ENCODE data around the gene KCND3.
A peak's percentile ranks its signal among the peaks of the same experiment; 100 is the strongest.
"Not testable (repeated sequence)": the region's sequence is repeated elsewhere in the genome, so short reads cannot be mapped to it uniquely, and the experiment has no call there.

Gene KCND3

GRCh38 chr1:111743679-111744101 lies 245.8 kb downstream of the KCND3 start:
- peak; percentile 89 for DNase-seq (ENCODE audit: low read depth)

GRCh38 chr1:111742938-111743549 lies 246.4 kb downstream of the KCND3 start:
- no peak for DNase-seq (ENCODE audit: low read depth)

GRCh38 chr1:111742292-111742691 lies 247.2 kb downstream of the KCND3 start:
- DNase-seq (ENCODE audit: low read depth) = not testable (repeated sequence)

GRCh38 chr1:111739925-111740765 lies 249.3 kb downstream of the KCND3 start:
- DNase-seq (ENCODE audit: low read depth) = peak; percentile 52

DNA sequence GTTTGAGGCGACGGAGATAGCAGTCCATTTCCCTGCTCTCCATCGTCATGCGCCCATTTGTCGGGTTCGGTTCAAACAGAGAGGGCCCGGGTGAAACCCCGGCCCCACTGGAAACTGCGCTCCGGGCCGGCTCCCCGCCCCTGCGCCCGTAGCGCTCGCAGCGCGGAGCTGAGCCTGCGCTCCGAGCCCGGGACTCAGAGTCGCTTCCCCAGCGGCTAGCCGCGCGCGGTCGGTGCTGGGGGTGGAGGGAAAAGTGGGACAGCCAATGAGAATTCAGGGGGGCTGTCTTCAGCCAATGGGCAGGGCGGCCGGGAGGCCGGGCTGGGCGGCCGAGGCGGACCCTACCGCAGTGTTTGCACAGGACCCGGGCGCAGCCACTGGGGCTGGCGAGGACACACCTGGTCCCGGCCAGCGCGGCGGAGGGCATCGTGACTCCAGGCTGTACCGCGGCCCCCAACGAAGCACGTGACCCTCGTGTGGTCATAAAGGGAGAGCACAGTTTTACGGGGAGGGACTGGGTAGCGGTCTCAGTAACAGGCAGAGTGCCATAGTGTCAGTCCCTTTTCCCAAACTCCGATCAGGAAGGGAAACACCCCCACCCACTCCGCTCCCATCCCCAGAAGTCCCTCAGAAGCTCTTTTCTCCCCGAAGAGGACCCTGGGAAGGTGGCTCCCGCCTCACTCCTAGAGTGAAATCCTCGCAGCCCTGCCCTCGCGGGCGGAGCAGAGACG lies 250.1 kb downstream of the KCND3 start, which contains the start of gene INKA2:
INKA2 (minus strand) TSS at position 202 of the 731 bp plus-strand sequence; CDS start at position 49, 153 bp downstream.
- DNase-seq (ENCODE audit: low read depth) = peak; percentile 72

DNA sequence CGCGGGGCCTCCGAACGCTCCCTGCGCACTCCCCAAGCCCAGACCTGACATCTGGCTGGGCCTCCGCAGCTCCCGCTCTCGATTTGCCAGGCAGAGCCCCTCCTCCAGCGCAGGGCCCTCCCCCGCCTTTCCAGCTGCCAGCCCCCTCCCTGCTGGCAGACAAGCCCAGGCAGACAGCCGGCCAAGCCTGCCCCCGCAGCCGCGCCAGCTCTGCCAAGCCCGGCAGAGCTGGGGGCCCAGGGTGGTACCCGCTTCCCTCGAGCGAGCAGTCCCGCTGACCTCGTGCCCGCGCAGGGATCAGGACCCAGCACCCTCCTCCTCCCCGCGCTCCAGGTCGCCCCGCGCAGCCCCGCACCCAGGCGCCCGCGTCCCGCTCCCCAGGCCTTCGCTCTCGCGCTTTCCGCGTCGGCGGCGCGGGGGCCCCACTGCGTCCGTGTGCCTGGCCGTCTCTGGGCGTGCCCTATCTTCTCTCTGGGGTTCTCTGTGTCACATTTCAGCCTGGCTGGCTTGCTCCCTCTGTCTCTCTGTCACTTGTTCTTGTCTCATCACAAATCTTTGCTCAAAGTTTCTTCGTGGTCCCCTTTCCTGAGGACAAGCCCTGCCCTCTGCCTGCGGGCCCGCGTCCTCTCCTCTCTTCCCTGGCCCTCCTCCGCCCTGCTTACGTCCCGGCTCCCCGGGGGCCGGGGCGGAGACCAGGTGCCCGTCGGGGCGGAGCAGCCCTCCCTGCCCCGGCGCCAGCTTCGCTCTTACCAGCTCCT lies 250.9 kb downstream of the KCND3 start:
- peak; percentile 65 for DNase-seq (ENCODE audit: low read depth)

GRCh38 chr1:111738133-111738435 lies 251.4 kb downstream of the KCND3 start:
- DNase-seq (ENCODE audit: low read depth) = no peak

GRCh38 chr1:111737216-111738132 lies 252.0 kb downstream of the KCND3 start:
- DNase-seq (ENCODE audit: low read depth) = no peak

- DNase-seq (ENCODE audit: low read depth) = no peak
Observed at GRCh38 chr1:111736548-111737215, 252.8 kb downstream of the KCND3 start.

DNA sequence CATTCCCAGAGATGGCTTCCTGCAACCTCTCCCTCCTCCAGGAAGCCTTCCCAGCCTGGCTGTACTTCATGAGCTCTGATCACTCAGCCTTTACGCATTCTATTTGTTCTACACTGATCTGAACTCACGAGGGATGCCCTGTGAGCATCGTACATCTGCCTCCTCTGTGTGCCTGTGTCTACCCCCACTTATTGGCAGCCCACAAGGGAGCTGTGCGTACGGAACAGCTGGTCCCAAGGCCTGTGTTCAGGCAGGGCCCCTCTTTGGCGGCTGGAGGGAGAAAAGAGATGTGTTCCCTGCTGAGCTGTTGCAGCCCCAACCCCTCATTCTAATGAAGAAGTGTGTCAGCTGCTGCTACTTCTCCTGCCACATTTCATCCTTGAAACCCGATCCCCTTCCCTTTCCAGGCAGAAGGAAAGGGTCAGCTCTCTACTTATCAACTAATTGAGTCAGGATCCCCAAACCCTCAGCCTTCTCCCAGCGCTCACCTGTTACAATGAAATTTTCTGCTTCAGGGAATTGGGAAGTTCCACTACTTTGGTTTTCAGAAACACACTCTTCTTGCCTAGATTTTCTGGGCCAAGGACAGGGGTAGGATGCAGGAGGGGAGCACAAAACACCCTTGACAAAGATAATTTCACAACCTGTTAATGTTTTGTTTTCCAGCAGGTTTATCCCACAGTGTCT lies 253.5 kb downstream of the KCND3 start:
- no peak for DNase-seq (ENCODE audit: low read depth)

DNA sequence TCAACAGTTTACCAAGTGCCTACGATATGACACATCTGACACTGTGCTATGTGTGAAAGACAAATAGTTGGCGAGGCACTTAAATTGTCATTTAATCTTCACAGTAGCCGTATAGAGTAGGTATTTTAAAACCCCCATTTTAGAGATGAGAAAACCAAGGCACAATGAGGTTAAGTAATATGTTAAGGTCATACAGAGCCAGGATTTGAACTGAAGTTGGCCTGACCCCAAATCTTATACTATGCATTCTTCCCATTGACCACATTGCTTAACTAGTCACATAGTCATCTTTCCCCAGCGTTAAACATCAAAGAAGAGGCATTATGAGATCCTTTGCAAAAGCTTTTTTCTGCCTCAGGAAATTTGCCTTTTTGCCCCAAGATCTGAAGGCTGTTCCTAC lies 254.1 kb downstream of the KCND3 start:
- DNase-seq (ENCODE audit: low read depth) = no peak

GRCh38 chr1:111734856-111735255 lies 254.6 kb downstream of the KCND3 start:
- DNase-seq (ENCODE audit: low read depth) = no peak

DNA sequence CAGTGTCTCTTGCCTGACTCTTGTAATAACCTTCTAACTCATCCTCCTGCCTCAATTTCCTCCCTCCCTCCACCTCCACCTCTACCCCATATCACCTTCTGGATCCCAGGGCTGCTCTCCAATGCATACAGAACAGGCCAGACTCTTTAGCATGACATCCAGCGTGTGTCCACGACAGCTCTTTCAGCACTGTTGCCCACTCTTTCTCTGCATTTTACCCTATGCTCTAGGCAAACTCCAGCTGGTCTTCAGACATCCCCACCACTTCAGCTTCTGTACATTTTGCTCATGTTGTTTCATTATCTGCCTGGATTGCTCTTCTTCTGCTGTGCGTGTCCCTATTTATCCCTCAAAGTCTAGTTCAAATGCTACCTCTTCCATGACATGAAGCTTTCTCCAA lies 255.0 kb downstream of the KCND3 start:
- no peak for DNase-seq (ENCODE audit: low read depth)

DNA sequence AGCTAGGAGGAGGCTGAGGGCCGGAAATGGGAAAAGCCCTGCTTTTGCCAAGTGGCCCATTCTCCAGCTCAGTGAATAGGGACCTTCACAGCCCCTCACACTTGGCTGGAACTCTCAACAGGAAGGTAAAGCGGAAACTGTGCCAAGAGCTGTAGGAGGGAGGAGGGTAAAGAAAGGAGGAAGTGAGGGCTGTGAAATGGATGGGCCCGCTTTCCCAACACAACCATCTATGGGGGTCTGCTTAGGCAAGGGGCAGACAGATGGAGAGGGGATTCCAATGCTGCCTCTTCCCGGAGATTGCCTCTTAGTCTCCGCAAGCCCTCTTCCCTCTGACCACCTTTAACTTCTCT lies 255.5 kb downstream of the KCND3 start:
- no peak for DNase-seq (ENCODE audit: low read depth)

GRCh38 chr1:111733183-111733991 lies 256.1 kb downstream of the KCND3 start:
- DNase-seq (ENCODE audit: low read depth) = peak; percentile 80

- DNase-seq (ENCODE audit: low read depth) = no peak
Observed at GRCh38 chr1:111732718-111733117, 256.8 kb downstream of the KCND3 start.

DNA sequence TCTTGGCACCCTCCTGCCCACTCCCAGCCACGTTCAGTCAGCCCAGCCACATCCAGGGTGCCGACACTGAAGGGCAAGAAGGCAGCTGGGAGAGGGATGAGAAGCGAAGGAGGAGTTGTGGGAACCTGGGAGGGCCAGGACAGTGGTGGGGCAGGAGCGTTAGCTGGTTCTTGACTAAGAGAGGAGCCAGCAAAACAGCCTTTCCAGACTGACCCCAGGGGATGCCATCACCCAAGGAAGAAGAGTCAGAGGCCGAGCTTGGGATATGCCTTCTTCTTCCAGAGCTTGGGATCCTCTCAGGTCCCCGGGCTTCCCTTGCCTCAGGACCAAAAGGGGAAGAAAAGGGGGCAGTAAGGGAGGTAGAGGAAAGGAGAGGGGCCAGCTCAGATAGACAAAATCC lies 257.5 kb downstream of the KCND3 start:
- DNase-seq (ENCODE audit: low read depth) = no peak

- no peak for DNase-seq (ENCODE audit: low read depth)
Observed at GRCh38 chr1:111730706-111731105, 258.8 kb downstream of the KCND3 start.
